Activated CD4-positive, alpha-beta T cell treated with anti-CD3 and anti-CD28 coated beads, Interleukin-2, amount 50 U/mL, for 1 hour (primary cell): ENCODE results near the gene ADA.
"Not testable (repeated sequence)": the region's sequence is repeated elsewhere in the genome, so short reads cannot be mapped to it uniquely, and the experiment has no call there.

ENCODE experiments used
- DNase-seq: peaks from one replicate; pipeline ENCODE4 v3.0.0-alpha.2; 2020

ADA gene

DNA sequence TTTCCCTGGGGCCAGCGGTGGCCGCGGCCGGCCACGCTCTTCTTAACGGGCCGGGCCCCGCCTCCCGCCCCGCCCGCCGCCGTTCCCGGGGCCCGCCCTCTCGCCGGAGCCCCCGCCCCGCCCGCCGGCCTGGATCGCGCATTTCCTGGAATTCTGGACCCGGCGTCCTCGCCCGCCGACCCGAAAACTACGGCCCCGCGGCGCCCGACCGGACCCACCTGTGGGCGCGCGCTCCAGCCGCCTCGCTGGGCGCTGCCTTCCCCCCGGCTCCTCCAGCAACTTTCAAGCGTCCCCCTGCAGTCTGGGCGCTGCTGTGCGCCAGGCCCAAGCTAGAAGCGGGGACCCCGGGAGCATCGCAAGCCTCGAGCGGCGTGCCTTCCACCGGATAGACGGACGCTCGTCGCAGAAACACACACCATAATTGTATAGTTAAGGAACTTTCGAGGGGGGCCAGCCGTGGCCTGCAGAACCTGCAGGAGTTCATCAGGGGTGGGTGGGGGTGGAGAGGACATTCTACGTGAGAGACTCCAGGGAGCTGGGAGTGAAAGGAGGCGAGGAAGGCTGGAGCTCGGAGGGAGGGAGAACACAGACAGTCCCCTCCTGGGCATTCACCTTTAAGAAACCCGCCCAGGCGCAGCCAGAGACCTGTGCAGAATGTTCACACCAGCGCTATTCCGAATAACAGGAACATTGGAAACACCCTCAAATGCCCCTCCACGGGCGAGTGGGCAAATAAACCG lies at the start of gene ADA:
Gene ADA (minus strand): TSS at position 16 of the 740 bp plus-strand sequence. CDS start 92 bp downstream, outside the sequence.
- peak; percentile 33 for DNase-seq

DNA sequence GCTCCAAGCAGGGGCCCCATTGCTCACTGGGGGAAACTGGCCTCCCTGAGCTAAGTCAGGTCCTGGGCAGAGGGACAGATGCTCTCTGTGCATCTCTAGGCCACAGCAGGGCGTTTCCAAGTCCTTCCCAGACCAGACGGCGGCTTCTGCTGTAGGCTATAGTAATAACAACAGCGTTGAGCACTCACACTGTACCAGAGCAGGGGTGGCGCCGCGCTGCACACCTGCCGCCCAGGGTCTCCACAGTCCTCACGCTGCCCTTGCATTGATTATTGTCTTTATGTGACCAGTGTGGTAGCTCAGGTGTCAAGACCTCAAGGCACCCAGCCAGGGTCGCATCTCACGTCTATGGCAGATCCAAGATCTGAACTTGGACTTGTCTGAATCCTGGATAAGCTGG lies 48.8 kb upstream of the ADA start:
- no peak for DNase-seq

DNA sequence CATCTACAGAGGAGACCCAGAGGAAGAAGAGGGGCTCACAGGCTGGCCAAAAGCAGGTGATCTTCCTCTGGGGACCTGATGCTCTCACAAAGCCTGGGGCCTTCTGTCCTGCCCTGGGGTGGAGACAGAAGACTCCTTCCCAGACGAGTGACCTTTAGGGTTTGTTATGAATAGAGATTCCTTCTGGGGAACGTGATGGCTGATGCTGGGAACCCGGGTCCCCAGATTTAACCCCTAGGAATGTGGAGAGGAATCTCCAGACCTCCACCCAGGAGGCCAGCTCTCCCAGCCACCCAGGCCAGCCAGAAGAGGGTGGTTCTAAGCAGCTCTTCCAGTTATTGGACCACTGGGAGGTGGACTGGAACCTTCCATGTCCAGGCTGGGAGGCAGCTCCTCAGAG lies 46.9 kb upstream of the ADA start:
- no peak for DNase-seq

DNA sequence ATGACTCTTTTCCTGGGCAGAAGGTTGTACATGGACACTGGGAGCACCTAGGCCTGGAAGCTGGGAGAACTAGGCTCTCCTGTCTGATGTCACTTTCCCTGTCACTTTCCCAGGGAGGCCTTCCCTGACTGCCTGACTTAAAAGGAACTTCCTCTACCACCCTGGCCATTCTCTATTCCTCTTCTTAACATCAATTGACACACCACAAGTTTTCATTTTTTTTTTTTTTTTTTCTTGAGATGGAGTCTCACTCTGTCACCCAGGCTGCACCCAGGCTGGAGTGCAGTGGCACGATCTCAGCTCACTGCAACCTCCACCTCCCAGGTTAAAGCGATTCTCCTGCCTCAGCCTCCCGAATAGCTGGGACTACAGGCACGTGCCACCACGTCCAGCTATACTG lies 45.5 kb upstream of the ADA start:
- DNase-seq = not testable (repeated sequence)

DNA sequence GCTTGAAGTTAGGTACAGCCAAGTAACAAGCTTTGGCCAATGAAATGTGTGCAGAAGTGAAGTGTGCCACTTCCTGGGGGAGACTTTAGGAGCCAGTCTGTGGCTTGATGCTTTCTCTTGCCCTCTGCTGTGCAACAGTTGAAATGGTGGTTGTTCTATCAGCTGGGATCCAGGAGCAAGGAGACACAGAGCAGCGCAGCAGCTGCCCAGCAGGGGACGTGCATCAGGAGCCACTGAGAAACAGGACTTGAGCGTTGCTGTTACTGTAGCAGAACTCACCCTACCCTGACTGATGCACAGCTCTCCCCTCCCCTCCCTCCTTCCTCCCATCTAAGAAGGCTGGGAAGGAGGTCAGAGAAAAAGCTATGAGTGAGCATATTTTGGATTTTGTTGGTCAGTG lies 44.8 kb upstream of the ADA start:
- no peak for DNase-seq

DNA sequence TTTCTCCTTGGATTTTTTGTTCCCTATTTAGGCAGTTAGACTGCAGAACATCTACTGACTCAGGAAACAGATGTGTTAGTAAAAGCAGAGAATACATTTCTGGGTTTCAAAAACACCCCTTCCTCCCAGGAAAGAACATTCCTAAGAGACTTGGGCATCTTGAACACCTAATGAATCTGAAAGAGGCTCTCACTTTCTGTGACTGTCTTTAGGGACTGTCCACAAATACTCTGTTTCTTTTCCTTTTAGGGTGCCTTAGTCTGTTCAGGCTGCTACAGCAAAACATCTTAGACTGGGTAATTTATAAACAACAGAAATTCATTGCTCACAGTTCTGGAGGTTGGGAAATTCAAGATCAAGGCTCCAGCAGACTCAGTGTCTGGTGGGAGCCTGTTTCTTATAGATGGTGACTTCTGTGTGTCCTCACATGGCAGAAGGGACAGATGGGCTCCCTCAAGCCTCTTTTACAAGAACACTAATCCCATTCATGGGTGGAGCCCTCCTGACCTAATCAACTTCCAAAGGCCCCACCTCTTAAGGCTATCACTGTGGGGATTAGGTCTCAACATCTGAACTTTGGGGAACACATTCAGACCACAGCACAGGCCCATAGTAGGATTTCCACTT lies 44.3 kb upstream of the ADA start:
- no peak for DNase-seq

DNA sequence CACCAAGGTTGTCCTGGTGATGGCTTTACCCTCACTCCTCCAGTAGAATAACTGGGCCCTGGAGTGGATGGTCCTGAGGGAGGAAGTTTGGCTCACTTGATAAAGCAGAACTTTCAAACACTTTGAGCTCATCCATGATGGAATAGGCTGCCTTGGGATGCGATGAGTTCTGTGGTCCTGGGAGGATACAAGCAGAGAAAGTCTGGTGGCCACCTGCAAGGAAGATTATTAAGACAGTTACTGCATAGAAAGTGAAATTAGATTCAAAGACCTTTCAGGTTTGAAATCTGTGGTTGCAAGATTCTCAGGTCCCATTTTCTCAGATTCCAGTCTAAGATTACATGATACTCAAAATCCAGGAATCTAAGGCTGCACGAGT lies 43.8 kb upstream of the ADA start:
- DNase-seq = no peak

DNA sequence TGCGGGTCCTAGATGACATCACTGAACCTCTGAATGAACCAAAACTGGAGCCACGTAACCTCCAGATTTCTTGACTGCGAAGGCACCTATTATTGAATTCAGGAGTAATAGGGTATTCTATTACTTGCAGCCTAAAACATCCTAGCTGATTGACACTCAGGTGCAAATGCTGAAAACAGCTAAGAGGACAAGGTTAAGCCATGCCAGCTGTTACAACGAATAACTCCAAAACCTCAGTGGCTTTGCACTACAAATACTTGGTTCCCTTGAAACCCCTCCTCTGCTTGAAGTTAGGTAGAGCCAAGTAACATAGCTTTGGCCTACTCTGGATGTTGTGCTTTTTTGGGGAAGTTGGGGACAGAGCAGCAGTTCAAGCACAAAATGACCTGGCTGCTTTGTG lies 42.7 kb upstream of the ADA start:
- DNase-seq = no peak

DNA sequence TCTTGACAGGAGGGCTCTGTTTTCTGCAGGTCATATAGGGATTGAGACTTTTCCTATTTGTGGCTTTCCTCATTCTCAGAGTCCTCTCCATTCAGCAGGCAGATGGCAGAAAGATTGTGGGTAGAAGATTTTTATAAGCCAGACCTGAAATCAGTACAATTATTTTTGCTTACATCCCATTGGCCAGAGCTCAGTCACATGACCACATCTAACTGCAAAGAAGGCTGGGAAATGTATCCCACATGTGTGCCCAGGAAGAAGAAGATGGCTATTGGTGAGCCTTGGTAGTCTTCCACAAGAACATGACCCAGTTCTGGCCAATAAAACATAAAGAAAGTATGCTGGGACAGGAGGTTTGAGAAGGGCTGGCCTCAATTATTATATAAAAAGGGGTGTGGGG lies 42.1 kb upstream of the ADA start:
- no peak for DNase-seq

DNA sequence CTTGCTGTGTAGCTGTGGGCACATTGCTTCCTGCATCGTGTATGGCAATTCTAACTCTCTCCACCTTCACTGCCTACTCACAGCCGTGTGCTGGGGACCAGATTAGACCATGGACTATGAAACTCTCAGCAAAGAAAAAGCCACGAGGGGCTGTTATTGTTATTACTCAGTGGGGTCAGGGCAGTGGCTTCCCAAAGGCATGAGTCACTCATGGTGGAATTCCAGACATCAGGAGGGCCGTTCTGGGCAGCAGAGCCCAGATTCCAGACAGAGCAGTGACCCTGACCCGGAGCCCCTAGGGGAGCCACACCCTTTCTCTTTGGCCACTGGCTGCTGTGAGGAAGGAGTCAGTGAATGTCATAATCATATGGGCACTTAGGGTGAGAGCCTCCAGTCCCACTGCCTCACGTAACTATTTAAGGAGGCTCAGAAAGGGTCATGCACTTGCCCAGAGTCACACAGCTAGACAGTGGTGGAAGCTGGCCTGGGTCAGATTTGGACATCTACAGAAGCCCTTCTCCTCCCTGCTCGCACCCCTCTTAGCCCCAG lies 41.5 kb upstream of the ADA start:
- DNase-seq = no peak

DNA sequence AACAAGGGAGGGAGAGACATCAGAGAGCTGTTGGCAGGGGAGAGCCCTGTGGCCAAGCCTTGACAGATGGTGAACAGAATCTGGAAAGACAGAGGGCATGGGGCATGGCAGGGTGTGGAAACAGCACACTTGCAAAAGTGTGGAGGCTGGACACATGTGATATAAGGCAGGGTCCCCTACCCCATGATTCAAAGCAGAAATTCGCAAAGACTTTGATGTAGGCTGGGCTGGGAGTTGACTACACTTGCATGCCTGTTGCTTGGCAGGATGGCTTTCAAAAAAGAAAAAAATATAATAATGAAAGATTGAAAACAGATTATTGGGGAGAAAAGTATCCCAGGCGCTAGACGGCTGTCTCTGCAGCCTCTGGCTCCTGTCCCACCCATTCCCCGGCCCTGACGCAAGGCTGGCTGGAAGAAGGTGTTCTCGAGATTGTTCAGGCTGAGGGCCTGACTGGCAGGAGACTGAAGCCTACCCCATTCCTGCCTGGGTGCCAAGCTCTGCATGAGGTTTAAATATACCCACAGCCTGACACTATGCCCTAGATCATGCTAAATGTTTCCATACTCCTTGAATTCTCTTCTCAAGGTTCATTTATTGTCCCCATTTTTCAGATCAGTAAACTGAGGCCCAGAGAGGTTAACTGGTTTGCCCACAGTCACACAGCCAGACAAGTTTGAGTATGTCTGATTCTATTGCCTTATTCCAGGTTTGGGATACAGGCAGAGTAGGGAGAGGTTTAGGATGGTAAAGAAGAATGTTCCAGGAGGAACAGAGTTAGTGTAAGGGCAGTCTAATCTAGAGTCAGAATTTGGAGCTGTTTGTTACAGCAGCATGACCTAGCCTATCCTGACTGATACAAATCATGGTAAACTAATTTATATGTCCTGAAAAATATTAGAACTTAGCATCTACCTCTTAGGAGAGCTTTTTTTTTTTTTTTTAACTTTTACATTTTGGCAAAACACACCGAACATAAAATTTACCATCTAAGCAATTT lies 40.2 kb upstream of the ADA start:
- DNase-seq = no peak

DNA sequence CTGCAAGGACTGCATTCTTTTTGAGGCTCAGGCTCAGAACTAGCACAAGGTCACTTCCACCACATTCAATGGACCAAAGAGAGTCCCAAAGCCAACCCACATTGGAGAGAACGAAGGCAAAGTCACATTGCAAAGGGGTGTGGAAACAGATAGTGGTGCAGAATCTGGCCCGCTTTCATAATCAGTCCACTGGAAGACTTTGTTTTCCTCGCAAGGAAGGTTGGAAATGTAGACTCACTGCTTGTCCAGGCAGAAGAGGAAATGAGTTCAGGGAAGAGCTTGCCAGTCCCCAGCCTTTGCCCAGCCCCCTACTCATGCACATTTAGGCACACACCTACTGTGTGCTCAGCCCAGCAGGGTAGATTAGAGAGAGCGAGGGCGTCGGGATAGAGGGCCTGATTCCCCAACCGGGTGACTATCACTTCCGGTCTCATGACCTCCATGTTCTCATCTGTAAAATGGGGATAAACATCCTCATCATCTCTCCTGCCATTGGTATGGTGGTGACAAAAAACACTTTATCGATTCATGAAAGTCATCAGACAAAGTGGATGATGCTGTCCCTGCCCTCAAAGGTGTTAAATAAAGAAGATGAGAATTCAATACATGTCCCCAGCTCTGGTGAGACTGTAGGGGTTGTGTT lies 39.4 kb upstream of the ADA start:
- DNase-seq = no peak

DNA sequence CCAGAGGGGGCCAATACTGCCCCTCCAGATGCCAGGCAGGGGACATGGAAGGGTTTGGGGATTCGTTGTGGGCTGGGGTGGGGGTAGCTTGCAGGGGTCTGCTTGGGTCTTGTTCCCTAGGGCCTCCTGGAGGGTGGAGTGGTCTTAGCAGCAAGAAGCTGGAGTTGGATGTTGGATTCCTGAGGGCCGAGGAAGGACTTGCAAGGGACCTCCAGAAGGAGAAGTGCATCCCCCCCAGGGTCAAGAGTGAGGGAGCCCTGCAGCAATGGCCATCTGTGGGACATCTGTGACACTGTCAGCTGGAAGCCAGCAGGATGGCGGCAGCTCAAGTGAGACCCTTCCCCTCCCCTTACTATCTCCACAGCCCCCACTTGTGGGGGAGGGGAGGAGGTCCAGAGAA lies 38.3 kb upstream of the ADA start:
- no peak for DNase-seq

DNA sequence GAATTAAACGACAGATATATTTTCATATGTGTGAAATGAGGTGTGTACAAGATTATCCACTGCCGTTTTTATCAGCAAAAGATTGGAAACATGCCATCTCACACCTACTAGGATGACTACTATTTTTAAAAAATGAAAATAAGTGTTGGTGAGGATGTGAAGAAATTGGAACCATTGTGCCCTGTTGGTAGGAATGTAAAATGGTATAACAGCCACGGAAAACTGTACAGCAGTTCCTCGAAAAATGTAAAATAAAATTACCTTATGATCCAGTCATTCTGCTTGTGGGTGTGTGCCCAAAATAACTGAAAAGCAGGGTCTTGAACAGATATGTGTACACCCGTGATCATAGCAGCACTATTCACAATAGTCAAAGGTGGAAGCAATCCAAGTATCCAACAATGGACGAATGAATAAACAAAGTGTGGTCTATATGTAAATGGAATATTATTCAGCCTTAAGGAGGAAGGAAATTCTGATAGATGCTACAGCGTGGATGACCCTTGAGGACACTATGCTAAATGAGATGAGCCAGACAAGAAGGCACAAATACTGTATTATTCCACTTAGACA lies 36.6 kb upstream of the ADA start:
- no peak for DNase-seq

DNA sequence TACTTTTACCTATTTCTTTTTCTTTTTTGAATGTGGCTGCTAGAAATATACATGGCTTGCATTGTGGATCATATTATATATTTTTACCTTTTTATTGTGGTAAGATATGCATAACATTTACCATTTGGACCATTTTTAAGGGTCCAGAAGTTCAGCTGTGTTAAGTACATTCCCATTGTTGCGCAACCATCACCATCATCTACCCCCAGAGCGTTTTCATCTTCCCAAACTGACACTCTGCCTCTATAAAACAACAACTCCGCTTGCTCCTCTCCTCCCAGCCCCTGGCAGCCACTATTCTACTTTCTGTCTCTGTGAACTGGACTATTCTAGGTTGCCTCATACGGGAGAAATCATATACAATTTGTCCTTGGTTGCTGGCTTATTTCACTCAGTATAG lies 35.4 kb upstream of the ADA start:
- no peak for DNase-seq

DNA sequence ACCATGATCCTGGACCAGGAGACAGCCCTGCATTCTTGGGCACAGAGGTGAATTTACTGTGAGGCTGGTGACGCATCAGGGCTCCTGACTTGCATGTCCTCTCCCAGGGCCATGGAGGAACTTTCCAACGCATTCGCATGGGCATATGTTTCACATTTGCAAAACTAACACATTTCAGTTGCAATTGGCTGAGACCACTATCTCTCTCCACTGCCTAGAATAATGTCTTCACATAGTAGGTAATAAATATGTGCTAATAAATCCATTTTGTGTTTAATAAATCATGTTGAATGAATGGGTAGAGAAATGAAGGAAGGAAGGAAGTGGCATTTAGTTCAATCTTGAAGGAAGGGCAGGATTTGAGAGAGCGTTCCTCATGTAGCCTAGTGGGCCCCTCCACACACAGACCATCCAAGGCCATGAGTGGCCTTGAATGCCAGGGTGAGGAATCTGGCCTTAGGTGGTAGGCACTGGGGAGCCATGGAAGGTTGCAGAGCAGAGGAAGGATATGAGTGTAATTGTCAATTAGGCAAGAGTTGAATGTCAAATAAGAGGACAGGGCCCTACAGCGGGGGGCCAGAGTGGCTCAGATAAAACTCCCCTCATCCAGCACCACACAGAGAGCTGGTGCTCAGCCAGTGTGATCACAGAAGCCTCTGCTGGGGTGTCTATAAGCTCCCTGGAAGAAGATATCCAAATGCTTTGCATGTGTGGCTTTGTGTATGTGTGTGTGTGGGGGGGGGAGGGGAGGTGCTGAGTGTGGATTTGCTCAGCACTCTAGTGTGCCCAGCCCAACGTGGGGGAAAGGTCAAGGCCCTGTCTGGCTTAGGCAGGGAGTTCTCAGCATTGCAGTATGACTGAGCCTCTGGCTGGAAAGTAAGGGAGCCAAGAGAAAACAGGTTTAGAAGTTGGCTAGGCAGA lies 32.8 kb upstream of the ADA start:
- DNase-seq = no peak

DNA sequence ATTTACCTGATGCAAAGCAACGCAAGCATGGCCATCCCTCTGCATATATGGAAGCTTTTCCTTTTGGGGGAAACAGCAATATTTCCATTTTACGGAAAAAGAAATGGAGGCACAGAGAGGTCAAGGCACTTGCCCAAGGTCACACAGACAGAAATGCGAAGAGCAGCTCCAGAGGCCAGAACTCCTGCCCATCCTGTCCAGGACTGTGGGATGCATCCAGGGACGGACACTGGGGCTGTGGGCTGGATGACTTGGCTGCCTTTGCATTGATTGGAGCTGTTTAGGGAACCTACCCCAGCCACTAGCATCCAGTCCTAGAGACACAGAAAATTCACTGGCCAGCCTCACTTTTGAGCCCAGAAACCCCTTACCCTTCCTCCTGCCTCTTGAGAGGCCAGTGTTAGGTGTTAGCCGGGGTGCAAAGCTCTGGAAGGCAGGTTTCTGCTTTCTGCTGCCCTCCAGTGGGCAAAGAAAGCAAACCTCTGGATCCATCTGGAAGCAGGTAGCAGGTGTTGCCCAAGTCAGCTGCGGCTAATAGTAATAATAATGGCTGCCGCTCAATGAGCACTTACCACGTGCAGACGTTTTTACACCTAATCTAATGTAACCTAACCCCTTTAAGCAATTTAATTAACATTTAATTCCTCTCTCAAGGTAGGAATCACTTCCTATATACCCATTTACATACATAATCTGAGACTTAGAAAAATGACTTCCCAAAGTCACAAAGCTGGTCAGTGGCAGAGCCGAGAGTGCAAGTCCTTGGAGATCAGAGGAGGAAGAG lies 32.0 kb upstream of the ADA start:
- DNase-seq = peak; percentile 40

DNA sequence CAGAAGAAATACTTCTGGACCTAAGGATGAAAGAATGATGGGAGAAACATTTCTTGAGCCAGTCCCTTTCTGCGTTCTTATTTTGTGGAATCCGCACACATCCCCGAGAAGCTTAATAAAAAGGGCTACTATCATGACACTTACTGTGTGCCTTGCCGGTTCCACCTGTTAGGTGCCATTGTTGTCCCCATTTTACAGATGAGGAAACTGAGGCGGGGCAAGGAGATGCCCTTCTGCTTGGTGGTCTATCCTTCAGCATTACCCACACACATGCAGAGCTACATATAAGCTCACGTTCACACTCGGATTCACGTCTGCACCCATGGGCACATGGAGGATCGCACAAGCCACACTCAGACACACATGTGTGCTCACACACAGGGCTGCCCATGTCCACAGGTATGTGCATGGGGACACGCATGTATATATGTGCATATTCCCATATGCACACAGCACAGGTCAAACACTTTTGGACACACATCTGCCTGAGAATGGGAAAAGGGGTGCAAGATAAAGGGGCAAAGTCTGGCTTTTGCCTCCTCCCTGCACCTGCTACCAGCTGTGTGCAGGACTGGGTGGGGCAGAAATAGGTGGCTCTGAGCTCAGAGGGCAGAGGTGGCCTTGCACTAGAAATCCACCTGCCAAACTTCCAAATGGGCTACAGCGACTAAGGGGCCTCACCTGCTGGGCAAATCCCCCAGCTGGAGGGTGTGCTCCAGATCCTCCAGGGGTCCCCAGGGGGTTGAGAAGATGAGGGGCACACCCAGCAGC lies 30.5 kb upstream of the ADA start:
- no peak for DNase-seq

DNA sequence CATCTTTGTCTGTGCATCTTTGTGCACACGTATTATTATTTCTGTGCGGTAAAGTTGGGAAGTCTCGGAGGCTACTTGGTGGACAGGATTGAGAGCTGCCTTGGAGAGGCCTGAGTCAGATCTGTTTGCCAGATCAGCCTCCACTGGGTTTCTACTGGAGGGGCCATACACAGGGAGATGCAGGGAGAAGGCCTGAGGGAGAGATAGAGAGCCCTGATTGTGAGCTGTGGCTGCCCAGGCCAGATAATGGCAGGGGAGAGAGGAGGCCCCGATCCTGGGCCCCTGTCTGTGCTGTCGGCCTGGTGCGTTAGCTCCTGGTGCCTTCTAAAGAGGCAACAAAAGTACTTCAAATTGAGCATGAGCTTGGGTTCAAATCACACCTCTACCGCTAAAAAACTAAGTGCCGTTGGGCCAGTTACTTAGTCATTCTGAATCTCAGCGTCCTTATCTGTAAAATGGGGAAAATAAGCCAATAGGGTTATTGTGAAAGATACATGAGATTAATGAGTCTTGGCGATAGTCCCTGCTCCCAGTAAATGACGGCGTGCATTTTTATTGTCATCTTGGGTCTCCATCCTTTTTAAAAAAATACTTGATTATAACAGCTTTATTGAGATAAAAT lies 27.6 kb upstream of the ADA start:
- DNase-seq = no peak
